ENCODE measurements around the gene MAP3K8.

MAP3K8 gene

DNA sequence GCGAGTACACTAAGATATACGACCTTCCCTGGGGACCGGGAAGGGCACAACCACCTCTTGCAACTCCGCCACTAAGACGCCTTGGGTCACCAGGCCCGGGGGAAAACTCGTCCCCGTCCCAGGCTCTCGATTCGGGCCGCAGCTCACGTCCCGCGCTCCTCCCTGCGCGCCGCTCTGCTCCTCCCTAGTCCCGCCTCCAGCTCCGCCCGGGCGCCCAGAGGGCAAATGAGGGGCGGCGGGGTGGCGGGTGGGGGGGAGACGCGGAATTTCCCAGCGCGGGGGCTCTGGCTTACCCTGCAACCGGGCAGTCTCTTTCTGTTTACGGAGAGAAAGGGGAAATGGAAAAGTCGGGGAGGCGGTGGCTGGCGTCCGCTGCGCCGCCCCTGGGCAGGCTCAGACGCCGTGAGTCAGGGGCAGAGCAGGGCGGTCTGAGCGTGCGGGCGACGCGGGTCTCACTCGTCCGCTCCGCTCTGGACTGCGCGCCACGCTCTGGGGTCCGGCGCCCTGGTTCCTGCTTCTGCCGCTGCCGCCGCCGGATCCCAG, at the start of gene MAP3K8:
TSS of gene MAP3K8 (plus strand) at position 455 of the 543 bp plus-strand sequence. CDS start 4,755 bp downstream, outside the sequence.
- DNase-seq (ENCODE audit: low spot score) = peak; percentile 92

DNA sequence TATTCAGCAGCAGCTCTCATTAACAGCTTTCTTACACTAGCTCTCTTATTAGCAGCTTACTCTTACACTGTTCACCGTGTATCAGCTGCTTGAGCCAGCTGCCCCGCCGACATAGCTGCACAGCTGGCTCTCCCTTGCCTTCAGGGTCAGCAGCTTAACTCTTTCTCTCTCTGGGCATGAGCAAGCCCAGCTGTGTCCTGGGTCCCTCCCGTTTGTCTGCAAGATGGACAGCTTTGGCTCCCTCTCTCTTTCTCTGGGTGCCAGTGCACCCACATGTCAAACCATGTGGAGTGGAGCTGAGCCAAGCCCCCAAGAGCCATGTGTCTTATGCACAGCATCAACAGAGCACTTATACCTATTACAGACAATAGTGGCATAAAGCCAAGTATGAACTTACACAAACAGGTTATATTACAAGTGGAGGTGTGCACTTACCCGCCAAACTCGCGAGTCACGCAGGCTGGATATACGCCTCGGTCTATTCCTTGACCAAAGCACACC, 49.2 kb upstream of the MAP3K8 start:
- DNase-seq (ENCODE audit: low spot score) = peak; percentile 30

DNA sequence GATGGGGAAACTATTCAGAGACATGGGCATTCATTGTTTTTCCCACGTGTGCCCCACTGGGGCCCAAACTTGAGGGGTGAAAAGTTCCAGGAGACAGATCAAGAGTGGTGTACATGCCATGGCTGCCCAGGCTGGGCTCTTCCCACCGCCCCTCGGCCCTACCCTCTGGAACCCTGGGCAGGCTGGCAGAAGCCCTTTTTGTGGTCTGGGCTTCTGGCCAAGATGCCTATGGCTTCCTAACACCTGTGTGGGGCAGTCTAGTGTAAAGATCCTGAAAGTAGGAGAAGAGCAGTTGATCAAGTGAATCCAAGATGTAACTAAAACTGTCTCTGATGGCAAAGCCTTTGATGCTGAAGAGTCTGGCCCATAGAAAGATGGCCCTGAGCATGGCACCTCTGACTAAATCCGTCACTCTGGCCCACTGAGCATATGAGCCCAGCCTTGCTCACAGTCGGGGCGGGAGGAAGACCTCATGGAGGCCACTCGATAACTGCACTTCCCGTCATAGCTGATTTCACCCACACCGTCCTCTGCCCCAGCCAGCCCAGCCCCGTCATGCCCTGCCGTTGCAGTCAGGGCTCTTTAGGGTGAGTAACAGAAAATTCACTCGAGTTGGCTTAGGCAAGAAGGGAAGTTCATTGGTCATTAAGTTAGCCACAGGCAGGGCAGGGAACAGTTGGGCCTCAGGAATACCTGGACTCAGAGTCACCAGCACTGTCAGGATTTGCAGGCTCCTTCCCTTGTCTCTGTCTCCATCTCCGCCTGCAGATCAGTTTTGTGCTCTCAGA, 47.0 kb upstream of the MAP3K8 start:
- no peak for DNase-seq (ENCODE audit: low spot score)

DNA sequence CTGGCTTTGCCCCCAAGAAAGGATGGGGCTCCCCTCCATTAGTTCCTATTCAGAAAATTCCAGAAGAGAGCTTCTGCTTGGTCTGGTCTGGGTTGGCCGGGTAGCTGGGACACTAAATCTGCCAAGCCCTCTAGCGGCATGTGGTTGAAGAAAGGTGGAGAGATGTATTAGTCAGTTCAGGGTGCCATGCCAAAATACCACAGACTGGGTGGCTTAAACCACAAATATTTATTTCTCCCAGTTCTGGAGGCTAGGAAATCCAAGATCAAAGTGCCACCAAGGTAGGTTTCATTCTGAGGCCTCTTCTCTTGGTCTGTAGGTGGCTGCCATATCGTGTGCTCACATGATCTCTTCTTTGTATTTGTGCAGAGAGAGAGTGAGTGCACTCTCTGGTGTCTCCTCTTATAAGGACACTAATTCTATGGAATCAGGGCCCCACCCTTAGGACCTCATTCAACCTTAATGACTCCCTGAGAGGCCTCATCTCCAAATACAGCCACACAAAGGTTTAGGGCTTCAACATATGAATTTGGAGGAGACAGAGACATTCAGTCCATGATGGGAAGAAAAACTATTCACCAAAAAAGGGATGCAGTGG, 46.2 kb upstream of the MAP3K8 start:
- peak; percentile 70 for DNase-seq (ENCODE audit: low spot score)

DNA sequence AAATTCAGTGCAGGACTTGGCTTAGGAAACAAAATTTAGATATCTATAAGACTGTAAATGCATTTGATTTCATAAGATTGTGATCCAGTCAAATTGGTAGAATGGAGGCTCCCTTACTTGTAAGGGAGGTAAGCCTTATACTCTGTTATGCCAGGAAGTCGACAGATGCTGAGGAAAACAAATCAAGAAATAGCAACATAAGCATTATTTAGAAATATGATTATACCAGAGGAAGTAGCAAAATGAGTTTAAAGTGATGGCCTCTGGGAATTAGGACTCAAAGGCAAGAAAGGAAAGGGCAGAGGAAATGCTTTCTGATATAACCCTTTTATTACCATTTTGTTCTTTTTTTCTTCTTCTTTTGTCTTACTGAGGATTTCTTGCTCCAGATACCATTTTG, 44.4 kb upstream of the MAP3K8 start:
- DNase-seq (ENCODE audit: low spot score) = no peak

DNA sequence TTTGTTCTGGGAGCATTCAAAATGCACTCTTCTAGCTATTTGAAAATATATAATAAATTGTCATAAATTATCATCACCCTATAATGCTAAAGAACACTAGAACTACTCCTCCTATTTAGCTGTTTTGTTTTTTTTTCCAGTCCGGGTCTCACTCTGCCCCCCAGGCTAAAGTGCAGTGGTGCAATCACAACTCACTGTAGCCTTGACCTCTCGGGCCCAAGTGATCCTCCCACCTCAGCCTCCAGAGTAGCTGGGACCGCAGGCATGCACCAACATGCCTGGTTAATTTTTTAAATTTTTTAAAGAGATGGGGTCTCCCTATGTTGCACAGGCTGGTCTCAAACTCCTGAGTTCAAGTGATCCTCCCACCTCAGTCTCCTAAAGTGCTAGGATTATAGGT, 43.8 kb upstream of the MAP3K8 start:
- no peak for DNase-seq (ENCODE audit: low spot score)

DNA sequence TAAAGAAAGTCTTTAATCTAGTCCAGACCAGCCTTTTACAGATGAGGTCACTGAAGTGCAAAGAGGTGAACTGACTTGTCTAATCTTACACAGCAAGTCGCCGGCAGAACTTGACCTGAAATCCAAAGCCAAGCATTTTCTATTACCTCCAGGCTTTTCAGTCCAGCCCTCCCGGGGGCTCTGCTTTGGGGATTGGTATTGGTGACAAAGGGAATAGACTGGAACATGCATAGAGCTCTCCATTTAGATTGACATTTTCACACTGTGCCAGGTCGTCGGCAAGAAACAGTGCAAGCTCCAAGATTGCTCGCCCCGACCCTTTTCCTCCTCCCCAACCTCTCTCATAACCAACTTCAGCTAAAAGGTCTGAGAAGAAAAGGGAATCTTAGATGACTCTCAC, 42.7 kb upstream of the MAP3K8 start:
- no peak for DNase-seq (ENCODE audit: low spot score)

DNA sequence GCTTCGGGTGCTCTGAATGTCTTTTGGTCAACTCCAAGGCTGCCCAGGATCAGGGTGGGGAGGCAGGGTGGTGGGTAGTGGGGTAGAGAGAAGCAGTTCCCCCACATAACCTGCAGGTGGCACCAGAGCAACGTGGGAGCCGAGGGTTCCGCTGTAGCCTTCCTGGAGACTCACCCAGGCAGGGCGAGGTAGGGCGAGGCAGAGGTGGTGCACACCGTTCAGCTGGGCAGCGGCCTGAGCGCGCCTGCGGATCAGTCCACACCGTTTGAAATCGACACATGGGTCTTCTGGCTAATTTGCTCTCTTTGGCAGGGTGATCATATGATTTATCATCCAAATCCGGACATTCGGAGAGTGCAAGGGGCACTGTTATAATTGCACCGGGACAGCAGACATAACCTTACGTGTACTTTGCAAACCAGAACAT, 41.4 kb upstream of the MAP3K8 start:
- DNase-seq (ENCODE audit: low spot score) = peak; percentile 92

DNA sequence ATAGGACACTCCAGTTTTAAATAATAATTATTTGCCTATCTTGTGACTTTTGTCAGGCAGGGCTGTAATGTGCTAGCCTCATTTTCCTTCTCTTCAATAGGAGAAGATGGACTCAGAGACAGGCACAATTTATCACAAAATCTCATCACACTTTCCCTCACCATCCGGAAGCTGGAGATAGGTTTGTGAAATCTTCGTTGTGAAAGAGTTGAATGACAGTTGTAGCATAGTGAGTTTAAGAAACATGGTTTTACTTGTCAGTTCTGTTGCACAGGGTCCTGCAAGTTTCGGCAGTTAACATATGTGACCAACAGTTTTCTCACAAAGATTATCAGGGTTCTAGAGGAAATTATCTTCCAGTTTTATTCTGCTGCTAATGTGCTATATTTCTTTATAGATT, 37.7 kb upstream of the MAP3K8 start:
- DNase-seq (ENCODE audit: low spot score) = no peak

DNA sequence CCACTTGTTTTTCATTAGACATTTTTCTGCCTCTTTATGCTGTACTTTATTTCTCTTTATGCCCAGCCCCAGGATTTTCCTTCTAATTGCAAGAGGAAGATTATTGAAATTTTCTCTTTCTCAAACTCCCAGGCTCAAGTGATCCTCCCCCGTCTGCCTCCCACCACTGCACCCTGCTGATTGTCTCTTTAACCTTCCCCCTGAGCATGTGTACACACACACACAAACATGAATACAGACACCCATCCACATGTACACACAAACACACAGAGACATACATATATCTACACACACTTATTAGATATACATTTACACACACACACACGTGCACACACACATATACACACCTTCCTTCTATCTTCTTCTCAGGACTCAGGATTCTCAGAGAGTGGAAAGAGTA, 37.3 kb upstream of the MAP3K8 start:
- DNase-seq (ENCODE audit: low spot score) = no peak

DNA sequence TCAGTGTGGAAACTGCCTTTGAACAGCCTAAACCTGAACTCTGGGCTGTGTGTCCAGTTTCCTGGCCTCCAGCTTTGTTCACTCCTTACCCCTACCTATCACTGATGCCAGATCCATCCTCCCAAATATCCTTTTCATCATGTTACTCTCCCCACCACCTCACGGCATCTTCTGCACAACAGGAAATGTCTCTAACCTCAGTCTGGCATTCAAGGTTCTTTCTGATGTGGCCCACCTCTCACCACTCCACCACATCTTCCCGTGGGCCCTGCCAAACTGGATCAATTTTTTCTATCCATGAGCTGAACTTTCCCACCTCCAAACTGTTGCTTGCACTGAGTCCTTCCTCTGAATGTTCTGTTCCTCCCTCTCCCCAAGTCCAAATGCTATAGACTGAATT, 35.8 kb upstream of the MAP3K8 start:
- DNase-seq (ENCODE audit: low spot score) = no peak

DNA sequence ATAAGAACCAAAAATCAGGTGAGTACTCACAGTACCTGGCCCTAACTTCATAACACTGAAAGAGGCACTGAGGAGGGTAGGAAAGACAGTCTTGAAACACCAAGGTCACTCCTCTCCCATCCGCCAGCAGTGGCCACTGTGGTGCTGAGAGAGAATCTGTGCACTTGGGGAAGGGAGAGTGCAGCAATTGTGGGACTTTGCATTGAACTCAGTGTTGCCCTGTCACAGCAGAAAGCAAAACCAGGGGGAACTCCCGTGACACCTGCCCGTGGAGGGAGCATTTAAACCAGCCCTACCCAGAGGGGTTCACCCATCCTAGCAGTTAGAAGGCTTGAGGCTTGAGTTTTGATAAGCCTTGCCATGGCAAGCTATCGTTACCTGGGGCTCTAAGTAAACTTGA, 35.2 kb upstream of the MAP3K8 start:
- no peak for DNase-seq (ENCODE audit: low spot score)

DNA sequence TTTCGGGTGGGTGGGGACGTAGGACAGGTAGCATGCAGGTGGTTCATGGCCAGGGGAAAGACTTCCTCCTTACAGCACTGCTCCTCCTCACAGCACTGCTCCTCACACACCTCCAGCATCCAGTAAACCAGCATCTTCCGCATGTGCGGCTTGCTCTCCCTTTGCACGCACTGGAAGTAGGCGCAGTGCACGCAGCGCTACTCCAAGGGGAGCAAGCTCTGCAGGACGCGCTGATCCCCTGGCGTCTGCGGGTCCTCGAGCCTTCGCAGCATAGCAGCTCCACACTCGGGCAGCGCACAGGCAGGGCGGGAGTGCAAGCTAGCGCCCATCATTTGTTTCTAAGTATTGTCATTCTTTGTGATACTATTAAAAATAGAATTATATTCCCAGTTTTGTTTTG, 30.5 kb upstream of the MAP3K8 start:
- DNase-seq (ENCODE audit: low spot score) = no peak

DNA sequence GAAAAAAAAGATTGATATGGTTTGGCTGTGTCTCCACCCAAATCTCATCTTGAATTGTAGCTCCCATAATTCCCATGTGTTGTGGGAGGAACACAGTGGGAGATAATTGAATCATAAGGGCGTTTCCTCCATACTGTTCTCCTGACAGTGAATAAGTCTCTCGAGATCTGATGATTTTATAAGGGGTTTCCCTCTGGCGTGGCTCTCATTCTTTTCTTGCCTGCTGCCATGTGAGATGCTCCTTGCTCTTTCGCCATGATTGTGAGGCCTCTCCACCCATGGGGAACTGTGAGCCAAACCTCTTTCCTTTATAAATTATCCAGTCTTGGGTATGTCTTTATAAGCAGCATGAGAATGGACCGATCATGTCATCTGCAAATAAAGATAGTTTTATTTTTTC, 29.4 kb upstream of the MAP3K8 start:
- DNase-seq (ENCODE audit: low spot score) = no peak

DNA sequence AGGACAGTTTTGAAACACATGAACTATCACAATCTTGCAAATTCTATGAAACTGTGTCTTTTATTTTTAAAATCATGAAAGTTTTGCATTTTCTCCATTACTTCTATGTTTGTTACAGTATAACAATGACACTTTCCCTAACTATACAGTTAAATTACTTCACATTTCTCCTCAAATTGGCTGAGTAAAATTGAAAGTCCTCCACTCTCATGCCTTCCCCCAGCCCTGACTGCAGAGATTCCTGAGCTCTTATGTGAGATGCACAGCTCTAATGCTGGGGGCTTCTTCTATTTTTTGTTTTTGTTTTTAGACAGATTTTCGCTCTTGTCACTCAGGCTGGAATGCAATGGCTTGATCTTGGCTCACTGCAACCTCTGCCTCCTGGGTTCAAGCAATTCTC, 22.7 kb upstream of the MAP3K8 start:
- DNase-seq (ENCODE audit: low spot score) = no peak

DNA sequence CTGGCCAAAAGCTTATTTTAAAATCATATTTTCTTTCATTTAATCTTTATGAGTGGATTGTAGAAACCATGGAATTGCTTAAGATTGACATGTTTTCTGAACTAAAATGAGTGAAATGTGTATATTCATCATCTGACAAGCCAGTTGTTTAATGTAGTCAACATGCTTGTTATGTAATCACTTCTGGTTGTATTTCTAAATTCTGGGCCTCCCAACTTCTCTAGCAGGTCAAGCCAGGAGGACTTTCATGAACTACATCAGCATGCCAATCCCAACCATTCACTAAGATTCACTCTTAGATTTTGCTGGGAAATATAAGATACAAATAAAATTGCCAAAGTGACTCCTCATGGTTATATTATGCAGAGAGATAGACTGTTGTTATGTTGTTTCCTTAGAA, 21.1 kb upstream of the MAP3K8 start:
- DNase-seq (ENCODE audit: low spot score) = no peak

DNA sequence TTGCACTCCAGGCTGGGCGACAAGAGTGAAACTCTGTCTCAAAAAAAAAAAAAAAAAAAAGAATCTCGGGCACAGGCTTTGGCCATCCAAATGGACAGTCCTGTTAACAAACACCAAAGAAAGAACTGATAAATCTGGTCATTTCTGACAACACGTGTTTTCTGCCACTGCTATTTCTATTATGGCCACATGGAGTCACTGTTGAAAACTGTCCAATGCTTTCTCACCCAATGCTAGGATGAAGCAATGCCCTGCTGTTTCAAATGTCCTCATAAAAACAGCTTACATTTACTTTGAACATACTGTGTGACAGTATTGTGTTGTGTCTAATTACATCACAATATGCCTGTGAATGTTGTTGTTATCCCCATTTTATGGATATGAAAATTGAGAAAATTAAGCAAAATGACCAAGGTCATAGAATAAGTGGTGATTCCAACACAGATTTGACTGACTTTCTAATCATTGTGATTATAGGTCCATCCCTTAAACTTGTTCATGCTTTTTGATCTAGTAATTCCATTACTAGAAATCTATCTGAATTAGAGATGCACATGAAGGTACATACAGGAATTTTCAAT, 19.9 kb upstream of the MAP3K8 start:
- DNase-seq (ENCODE audit: low spot score) = peak; percentile 78

DNA sequence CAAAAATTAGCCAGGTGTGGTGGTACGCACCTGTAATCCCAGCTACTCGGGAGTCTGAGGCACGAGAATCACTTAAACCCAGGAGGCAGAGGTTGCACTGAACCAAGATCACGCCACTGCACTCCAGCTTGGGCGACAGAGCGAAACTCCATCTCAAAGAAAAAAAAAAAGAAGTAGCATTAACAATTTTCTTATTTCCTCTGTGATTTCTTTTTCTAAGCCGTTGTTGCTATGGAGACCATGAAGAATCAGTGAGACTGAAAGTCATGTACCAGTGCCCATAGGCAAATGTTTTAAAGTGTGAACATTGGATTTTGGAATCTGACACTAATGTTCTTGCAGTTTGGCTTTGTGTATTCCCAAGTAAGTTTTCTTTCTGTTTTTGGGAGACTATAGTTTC, 18.4 kb upstream of the MAP3K8 start:
- DNase-seq (ENCODE audit: low spot score) = no peak

DNA sequence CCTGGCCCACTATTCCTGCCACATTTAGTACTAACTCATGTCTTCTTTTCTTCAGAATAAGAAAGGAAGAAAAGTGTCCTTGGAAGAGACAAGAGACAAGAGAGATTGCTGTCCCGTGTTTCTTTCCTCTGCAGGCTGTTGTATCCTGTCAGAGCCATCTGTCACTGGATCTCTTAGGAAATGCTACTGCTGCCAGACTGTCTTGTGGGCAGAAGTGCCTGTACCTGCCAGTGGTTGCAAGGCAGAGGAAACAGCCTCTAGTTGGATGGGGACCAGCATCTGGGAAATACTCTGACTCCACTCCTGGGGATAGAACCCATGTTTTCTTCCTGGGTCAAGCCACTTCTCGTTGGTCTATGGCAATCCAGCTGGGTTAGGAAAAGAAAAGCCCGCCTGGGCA, 16.7 kb upstream of the MAP3K8 start:
- no peak for DNase-seq (ENCODE audit: low spot score)

DNA sequence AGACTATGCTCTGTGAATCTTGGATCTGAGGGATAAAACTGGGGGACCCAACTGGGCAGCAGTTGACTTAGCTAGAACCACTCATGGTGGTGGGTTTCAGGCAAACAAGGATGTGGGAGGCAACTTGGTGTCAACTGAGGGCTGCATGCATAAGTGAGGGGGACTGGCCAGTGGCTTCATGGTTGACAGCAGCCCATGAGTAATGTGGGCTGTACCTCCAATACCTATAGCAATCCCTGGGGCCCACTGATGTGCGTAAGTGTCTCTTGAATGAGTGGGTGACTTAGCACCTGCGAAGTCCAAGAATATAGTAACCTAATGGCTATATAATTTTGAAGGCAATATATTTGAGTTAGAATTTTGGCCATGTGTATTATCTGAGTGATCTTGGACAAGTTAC, 13.7 kb upstream of the MAP3K8 start:
- no peak for DNase-seq (ENCODE audit: low spot score)

DNA sequence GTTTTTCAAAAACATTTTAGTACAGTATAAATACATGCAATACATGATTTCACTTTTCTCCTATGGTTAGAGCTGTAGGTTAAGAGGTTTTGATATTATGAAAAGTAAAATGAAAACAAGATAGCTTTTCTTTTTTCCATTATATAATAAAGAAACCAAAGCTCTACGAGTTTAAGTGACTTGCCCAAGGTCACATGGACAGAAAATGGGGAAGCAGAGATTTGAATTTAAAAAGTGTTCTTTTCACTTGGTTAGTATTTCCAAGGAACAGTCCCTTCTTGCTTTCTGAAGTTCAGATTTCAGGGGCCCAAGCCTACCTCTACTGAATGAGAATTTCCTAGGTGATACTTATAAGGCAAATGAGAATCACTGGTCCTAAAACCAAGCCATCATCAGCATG, 13.2 kb upstream of the MAP3K8 start:
- no peak for DNase-seq (ENCODE audit: low spot score)

DNA sequence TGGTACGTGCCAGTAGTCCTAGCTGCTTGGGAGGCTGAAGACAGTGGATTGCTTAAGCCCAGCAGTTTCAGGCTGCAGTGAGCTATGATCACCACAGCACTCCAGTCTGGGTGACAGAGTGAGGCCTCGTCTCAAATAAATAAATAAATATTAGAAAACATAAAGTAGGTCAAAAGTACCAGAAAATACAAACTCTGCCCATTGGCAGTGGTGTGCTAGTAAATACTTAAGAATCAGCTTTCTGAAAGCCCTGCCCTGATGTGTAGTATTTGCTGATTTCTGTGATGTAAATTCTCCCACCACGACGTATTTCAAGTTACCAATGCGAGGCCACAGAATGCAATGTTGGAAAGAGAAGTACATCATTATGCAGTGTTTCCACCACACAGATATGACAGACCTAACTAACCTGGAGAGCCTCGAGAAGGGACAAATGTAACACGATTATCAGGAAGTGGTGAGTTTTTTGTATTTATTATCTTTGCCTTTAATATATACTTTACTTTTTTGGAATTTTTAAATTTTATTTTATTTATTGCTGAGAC, 11.8 kb upstream of the MAP3K8 start:
- no peak for DNase-seq (ENCODE audit: low spot score)
